Measurements from ENCODE around the gene PFN1. TPM values are rescaled to one million over a fixed set of nuclear protein-coding genes. Genes with fewer than 3 reads are reported as not detected.

The PFN1 gene
- total and polyA plus RNA-seq, 2 of the 8 experiments (the other 6 are each of a cell fraction or from before 2014, with no cell fraction given): 1,355 to 1,949 TPM

DNA sequence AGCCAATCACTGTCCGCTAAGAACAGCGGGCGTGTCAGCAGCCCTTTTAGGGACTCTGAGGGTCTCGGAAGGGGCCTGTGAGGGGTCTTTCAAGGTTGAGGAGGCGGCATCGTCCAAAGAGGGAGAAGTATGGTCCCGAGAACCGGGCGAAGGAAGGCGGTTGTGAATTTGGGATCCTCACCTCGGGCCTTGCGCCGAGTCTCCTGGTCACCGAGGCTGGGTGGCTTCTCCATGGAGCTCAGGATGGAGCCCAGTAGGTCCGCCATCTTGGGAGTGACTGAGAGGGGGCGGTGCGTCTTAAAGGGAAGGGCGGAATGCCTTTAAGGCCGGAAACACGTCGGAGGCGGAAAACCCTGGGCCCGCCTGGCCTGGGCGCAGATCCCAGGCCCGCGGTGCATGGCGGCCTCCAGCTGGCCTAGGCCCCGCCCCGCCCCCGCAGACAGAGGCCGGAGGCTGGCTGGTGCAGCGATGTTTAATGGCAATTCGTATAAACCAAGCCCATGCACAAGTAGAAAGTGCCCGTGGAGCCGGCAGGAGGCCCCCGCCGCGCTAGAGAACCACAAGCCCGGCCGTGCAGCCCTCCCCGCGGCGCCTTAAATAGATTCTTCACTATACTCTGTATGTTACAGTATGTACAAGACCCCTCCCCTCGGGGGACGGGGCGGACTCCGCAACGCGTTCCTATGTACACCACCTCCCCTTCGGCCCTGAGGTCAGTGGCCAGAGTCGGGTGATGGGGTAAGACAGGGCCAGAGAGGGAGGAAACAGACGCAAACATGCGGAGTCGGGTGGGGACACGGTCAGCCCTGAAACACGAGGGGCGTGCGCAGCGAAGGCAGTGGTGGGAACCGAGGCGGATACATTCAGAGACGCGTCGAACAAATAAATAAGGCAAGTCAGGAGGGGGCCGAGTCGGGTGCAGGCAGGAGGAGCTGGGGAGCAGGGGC lies 19.5 kb upstream of the PFN1 start, which contains the start of gene SPAG7 (continued):
- TF ChIP-seq, protein P1, sequence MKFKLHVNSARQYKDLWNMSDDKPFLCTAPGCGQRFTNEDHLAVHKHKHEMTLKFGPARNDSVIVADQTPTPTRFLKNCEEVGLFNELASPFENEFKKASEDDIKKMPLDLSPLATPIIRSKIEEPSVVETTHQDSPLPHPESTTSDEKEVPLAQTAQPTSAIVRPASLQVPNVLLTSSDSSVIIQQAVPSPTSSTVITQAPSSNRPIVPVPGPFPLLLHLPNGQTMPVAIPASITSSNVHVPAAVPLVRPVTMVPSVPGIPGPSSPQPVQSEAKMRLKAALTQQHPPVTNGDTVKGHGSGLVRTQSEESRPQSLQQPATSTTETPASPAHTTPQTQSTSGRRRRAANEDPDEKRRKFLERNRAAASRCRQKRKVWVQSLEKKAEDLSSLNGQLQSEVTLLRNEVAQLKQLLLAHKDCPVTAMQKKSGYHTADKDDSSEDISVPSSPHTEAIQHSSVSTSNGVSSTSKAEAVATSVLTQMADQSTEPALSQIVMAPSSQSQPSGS (IDR thresholded peaks at IDR 0.05; ENCODE audit: low read length): no peak
- TF ChIP-seq ATF3 (IDR thresholded peaks at IDR 0.05; ENCODE audit: insufficient read depth, low read depth, low read length) (no peak), EZH2 (IDR thresholded peaks at IDR 0.05; ENCODE audit: low read depth, low read length, severe bottlenecking) (no peak), RNF2 (IDR thresholded peaks at IDR 0.05; ENCODE audit: borderline replicate concordance, low read depth, low read length, missing control alignments, poor library complexity, severe bottlenecking) (no peak), POU5F1 (IDR thresholded peaks at IDR 0.05; ENCODE audit: low read depth, low read length) (no peak), RAD21 (IDR thresholded peaks at IDR 0.05 in 1 of 2, conservative IDR thresholded peaks at IDR 0.05 in 1 of 2; ENCODE audit: low read depth in 2 of 2, low read length in 2 of 2) (peak; percentile 40 to 41; a peak in 3 of 4 replicates), TAF7 (optimal IDR thresholded peaks at IDR 0.05; ENCODE audit: borderline replicate concordance, low read depth, low read length) (peak; percentile 77), TBP (IDR thresholded peaks at IDR 0.05; ENCODE audit: low read depth, low read length) (peak; percentile 69), BRCA1 (IDR thresholded peaks at IDR 0.05; ENCODE audit: low read depth, low read length) (no peak), JUND (IDR thresholded peaks at IDR 0.05; ENCODE audit: low read length) (no peak), ZNF274 (IDR thresholded peaks at IDR 0.05; ENCODE audit: borderline replicate concordance, extremely low read depth, low read length) (no peak)

Measured in H1 (cell line).